PC-3 (cell line): Measurements from ENCODE around the gene FOXE1.

Experiments
- CTCF ChIP-seq: fragments of 300-600 bp; sonication (generic); conservative IDR thresholded peaks from 2 replicates; pipeline ENCODE4 v1.5.1; 2017; ENCODE audit warnings: antibody characterized with exemption, low read depth, mild to moderate bottlenecking, low read length
- EZH2 ChIP-seq: fragments of 300-600 bp; sonication (generic); IDR thresholded peaks from one replicate; pipeline ENCODE4 v1.6.1; 2017; ENCODE audit warnings: antibody characterized with exemption, mild to moderate bottlenecking, low read length; ENCODE audit not compliant: unreplicated experiment

- no peak for TF ChIP-seq CTCF
- TF ChIP-seq EZH2 = no peak
Observed at GRCh38 chr9:97860451-97861147, 7.6 kb downstream of the FOXE1 start.
